ENCODE measurements around the gene PRLHR.

DNA sequence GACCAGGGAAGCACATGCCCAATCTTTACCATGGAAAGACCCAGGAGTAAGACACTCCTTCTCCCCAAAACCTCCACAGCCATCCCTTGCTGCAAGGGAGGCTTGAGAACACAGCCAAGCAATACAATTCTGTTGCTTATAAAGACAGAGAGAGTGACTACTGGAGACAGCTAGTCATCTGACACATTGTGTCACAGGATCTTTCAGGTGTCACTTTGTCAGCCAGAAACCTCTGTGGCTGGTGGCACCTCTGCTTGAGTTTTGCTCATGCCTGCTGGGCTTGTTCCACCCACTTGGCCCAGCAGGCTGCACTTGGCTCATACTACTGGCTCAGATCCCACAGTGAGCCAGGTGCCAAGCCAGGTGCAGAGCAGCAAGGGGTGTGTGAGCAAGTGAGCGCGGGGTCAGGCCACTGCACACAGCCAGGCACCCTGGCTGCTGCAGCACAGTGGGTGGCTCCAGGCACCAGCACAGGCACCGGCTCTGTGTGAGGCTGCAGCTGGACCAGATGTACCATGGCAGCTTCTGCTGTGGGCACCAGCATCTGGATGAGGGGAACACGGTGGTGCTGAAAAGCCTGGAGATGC is 12.4 kb upstream of the PRLHR start:
- TF ChIP-seq CTCF (IDR thresholded peaks at IDR 0.05; ENCODE audit: borderline replicate concordance, extremely low read depth, low read length, poor library complexity, severe bottlenecking) (no peak), EZH2 (IDR thresholded peaks at IDR 0.05; ENCODE audit: borderline replicate concordance, low read depth, low read length, severe bottlenecking) (no peak)

All from DND-41 (cell line).